ENCODE results near the gene KCTD21.

GRCh38 chr11:78138291-78138690 is 50.1 kb downstream of the KCTD21 start:
- no peak for TF ChIP-seq CTCF (conservative IDR thresholded peaks at IDR 0.05)
- TF ChIP-seq ZFX (IDR thresholded peaks at IDR 0.05), result no peak
